Loucy (cell line): ENCODE measurements around the gene BST1.

ENCODE experiments used
- CTCF ChIP-seq: fragments of 200-600 bp; sonication (generic); conservative IDR thresholded peaks from 2 replicates; pipeline ENCODE4 v1.5.1; 2014; ENCODE audit warnings: mild to moderate bottlenecking, antibody characterized with exemption, low read length
- EZH2phosphoT487 ChIP-seq: fragments of 200-600 bp; IDR thresholded peaks from 2 replicates; pipeline ENCODE4 v1.6.1; 2018; ENCODE audit warnings: antibody characterized with exemption, mild to moderate bottlenecking, moderate library complexity, borderline replicate concordance

DNA sequence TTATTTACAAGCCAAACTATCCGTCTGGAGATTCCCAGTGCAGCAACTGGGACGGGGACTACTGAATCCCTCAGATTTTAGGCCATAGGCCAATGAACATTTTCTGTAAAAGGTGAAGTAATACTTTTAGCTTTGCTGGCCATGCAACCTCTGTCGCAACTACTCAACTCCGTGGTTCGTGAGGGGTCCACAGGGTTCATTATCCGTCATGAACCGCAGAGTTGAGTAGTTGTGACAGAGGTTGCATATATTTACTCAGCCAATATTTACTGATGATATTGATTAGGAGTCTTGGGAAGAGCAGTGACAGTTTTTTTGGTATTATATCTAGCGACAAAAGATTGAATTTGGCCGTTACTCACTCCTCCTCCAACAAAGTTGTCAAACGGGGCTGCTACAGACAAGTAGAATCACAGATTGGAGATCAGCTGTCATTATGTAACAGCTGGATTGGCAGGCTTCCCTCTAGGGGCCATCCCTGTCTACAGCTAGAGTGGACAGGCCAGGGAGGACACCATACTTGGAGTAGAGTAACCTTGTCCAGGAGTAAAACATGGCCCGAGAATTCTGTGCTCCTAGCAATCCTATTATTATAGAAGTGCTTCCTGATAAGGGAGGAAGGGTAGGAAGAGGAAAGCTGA is 38.0 kb downstream of the BST1 start:
- TF ChIP-seq CTCF (no peak), EZH2phosphoT487 (no peak)
